OCI-LY1 (cell line): Measurements from ENCODE around the gene ZNF407.

Experiments used
- CTCF ChIP-seq: fragments of 200-600 bp; sonication (generic), shearing (Covaris generic); IDR thresholded peaks from 2 replicates; pipeline ENCODE4 v1.5.1; 2017; ENCODE audit warnings: mild to moderate bottlenecking, antibody characterized with exemption, low read length, moderate library complexity, mixed read lengths
- EZH2 ChIP-seq: fragments of 200-600 bp; sonication (generic), shearing (Covaris generic); IDR thresholded peaks from 2 replicates; pipeline ENCODE4 v1.8.0; 2017; ENCODE audit warnings: borderline replicate concordance, mixed run types, mild to moderate bottlenecking, antibody characterized with exemption, low read length, moderate library complexity, mixed read lengths

GRCh38 chr18:74980669-74981068 is 383.0 kb downstream of the ZNF407 start:
- no peak for TF ChIP-seq CTCF
- no peak for TF ChIP-seq EZH2
